ENCODE results near the gene MICAL1.

Gene MICAL1

GRCh38 chr6:109452181-109452580 is 3.4 kb downstream of the MICAL1 start:
- no peak overlapping the region for H3K4me3 ChIP-seq (ENCODE audit: low read length)
- H3K9ac ChIP-seq (ENCODE audit: low read length) = no peak overlapping the region
- no peak for TF ChIP-seq EZH2phosphoT487 (IDR thresholded peaks at IDR 0.05; ENCODE audit: low read depth)
- no peak for TF ChIP-seq CTCF (IDR thresholded peaks at IDR 0.05; ENCODE audit: low read depth, low read length)
- no peaks in the 10 kb centered on the region; the same call in 1 of the 2 replicates for H4K20me1 ChIP-seq (ENCODE audit: insufficient read depth, low read length)
- no peaks in the 10 kb centered on the region for H3K27me3 ChIP-seq (ENCODE audit: low read depth, low read length)
- H2AFZ ChIP-seq (ENCODE audit: low read depth, low read length) = no peak overlapping the region
- H3K9me3 ChIP-seq (ENCODE audit: insufficient read depth, low read length) = no peaks in the 10 kb centered on the region
- H3K4me2 ChIP-seq (ENCODE audit: low read length) = no peak overlapping the region
- H3K4me1 ChIP-seq (ENCODE audit: low read length) = peaks cover 22% of the 10 kb centered on the region
- H3K27ac ChIP-seq (ENCODE audit: low read length) = no peak overlapping the region
- H3K79me2 ChIP-seq (ENCODE audit: low read length) = no peaks in the 10 kb centered on the region; the same call in 1 of the 2 replicates
- H3K36me3 ChIP-seq (replicated peaks; ENCODE audit: low read depth, low read length) = no peaks in the 10 kb centered on the region

GRCh38 chr6:109451376-109451775 is 4.2 kb downstream of the MICAL1 start:
- no peak for TF ChIP-seq CTCF (IDR thresholded peaks at IDR 0.05; ENCODE audit: low read depth, low read length)
- no peak for TF ChIP-seq EZH2phosphoT487 (IDR thresholded peaks at IDR 0.05; ENCODE audit: low read depth)
- H3K27me3 ChIP-seq (ENCODE audit: low read depth, low read length) = no peaks in the 10 kb centered on the region
- no peaks in the 10 kb centered on the region for H3K36me3 ChIP-seq (replicated peaks; ENCODE audit: low read depth, low read length)
- no peaks in the 10 kb centered on the region for H4K20me1 ChIP-seq (ENCODE audit: insufficient read depth, low read length)
- H3K4me3 ChIP-seq (ENCODE audit: low read length) = no peak overlapping the region
- H3K79me2 ChIP-seq (ENCODE audit: low read length) = no peaks in the 10 kb centered on the region; the same call in 1 of the 2 replicates
- no peak overlapping the region for H3K27ac ChIP-seq (ENCODE audit: low read length)
- no peak overlapping the region for H3K4me2 ChIP-seq (ENCODE audit: low read length)
- no peak overlapping the region for H2AFZ ChIP-seq (ENCODE audit: low read depth, low read length)
- no peak overlapping the region for H3K9ac ChIP-seq (ENCODE audit: low read length)
- peaks cover 14% of the 10 kb centered on the region for H3K4me1 ChIP-seq (ENCODE audit: low read length)
- no peaks in the 10 kb centered on the region for H3K9me3 ChIP-seq (ENCODE audit: insufficient read depth, low read length)

DNA sequence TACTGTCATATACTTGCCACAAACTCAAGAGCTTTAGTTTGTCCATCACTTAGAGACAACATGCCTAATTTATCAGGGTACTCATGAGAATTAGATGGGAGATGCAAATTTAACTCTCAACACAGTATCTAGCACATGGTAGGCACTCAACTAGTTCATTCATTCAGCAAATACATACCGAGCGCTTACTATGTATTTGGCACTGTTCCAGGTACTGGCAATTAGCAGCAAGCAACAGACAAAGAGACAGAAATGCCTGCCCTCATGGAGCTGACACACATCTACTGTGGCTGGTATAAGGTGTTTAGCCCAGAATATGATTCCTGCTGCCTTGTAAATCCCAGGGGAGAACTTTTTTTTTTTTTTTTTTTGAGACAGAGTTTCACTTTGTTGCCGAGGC is 4.8 kb downstream of the MICAL1 start:
- no peaks in the 10 kb centered on the region for H3K9me3 ChIP-seq (ENCODE audit: insufficient read depth, low read length)
- no peak overlapping the region for H3K9ac ChIP-seq (ENCODE audit: low read length)
- no peak overlapping the region for H3K4me3 ChIP-seq (ENCODE audit: low read length)
- no peaks in the 10 kb centered on the region for H4K20me1 ChIP-seq (ENCODE audit: insufficient read depth, low read length)
- H3K4me1 ChIP-seq (ENCODE audit: low read length) = peaks cover 9% of the 10 kb centered on the region
- no peak overlapping the region for H3K4me2 ChIP-seq (ENCODE audit: low read length)
- H2AFZ ChIP-seq (ENCODE audit: low read depth, low read length) = no peak overlapping the region
- TF ChIP-seq CTCF (IDR thresholded peaks at IDR 0.05; ENCODE audit: low read depth, low read length) = no peak
- TF ChIP-seq EZH2phosphoT487 (IDR thresholded peaks at IDR 0.05; ENCODE audit: low read depth) = no peak
- no peaks in the 10 kb centered on the region for H3K27me3 ChIP-seq (ENCODE audit: low read depth, low read length)
- no peaks in the 10 kb centered on the region for H3K36me3 ChIP-seq (replicated peaks; ENCODE audit: low read depth, low read length)
- H3K79me2 ChIP-seq (ENCODE audit: low read length) = no peaks in the 10 kb centered on the region; the same call in 1 of the 2 replicates
- H3K27ac ChIP-seq (ENCODE audit: low read length) = no peak overlapping the region

DNA sequence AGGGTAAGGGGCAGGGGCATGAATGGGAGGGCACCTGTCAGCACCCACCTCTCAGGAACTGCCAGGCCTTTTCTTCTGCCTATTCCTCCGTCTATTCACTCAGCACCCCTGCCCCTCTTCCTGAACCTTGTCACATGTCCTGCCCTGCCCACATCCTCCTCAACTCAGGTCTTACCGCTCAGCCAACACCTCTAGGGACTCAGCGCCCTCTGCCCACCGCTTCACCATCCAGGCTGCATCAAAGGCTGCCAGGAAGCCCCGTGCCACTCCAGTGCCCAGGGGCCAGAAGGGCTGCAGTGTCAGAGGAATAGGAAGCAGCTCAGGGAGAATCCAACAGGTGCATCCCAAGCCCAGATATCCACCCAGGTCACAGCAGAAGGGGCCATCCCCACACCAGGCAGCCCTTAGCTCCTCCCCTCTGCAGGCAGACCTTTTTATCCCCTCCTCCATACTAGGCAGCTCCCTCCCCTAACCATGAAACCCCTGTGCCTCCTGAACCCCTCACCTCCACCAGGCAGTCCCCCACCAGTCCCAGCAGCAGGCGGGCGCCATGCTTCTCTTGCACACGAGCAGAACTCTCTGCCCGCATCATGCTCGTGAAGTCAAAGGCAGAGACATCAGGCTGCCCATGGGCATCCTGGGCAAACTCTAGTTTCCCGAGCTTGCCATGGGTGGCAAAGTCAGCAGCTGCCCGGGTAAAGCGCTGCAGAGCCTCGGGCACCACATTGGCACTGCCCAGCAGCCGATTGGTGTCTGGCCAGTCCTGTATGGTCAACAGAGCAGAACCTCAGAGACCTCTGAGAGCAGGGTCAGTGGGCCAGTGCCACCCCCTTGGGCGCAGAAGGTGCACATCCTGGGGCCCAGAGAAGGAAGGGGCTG is 5.5 kb downstream of the MICAL1 start:
- H3K4me2 ChIP-seq (ENCODE audit: low read length) = no peak overlapping the region
- no peak overlapping the region for H2AFZ ChIP-seq (ENCODE audit: low read depth, low read length)
- no peaks in the 10 kb centered on the region for H3K36me3 ChIP-seq (replicated peaks; ENCODE audit: low read depth, low read length)
- H3K9me3 ChIP-seq (ENCODE audit: insufficient read depth, low read length) = no peaks in the 10 kb centered on the region
- no peak overlapping the region for H3K9ac ChIP-seq (ENCODE audit: low read length)
- H3K79me2 ChIP-seq (ENCODE audit: low read length) = no peaks in the 10 kb centered on the region; the same call in 1 of the 2 replicates
- H3K27ac ChIP-seq (ENCODE audit: low read length) = no peak overlapping the region
- peaks cover 9% of the 10 kb centered on the region for H3K4me1 ChIP-seq (ENCODE audit: low read length)
- TF ChIP-seq CTCF (IDR thresholded peaks at IDR 0.05; ENCODE audit: low read depth, low read length) (no peak), EZH2phosphoT487 (IDR thresholded peaks at IDR 0.05; ENCODE audit: low read depth) (no peak)
- H4K20me1 ChIP-seq (ENCODE audit: insufficient read depth, low read length) = no peaks in the 10 kb centered on the region
- no peak overlapping the region for H3K4me3 ChIP-seq (ENCODE audit: low read length)
- H3K27me3 ChIP-seq (ENCODE audit: low read depth, low read length) = no peaks in the 10 kb centered on the region

Data from OCI-LY3 (cell line).